Osteoblast (primary cell): ENCODE results near the gene NTRK2. TPM values are rescaled to one million over a fixed set of nuclear protein-coding genes. Genes with fewer than 3 reads are reported as not detected.

Source experiments
- DNase-seq: peaks from one replicate; pipeline ENCODE4 v3.0.0; 2011; ENCODE audit warnings: low spot score, mixed read lengths; ENCODE audit not compliant: insufficient read length; ENCODE audit errors: missing footprints
- H2AFZ ChIP-seq: 2 replicates; pipeline ENCODE4 v1.6.0; 2011; ENCODE audit warnings: mild to moderate bottlenecking, low read length
- H3K27ac ChIP-seq: 2 replicates; pipeline ENCODE4 v1.5.1; 2011; ENCODE audit warnings: mild to moderate bottlenecking, low read depth, low read length, moderate library complexity
- H3K27me3 ChIP-seq: 2 replicates; pipeline ENCODE4 v1.6.0; 2012; ENCODE audit warnings: mild to moderate bottlenecking, control low read depth, inconsistent platforms, low read length, moderate library complexity; ENCODE audit not compliant: insufficient read depth
- H3K36me3 ChIP-seq: 2 replicates; pipeline ENCODE4 v1.5.1; 2011; ENCODE audit warnings: mild to moderate bottlenecking, low read length, control low read depth, moderate library complexity; ENCODE audit not compliant: insufficient read depth
- H3K4me1 ChIP-seq: 2 replicates; pipeline ENCODE4 v1.5.1; 2011; ENCODE audit warnings: mild to moderate bottlenecking, low read length, control low read depth, moderate library complexity; ENCODE audit not compliant: insufficient read depth
- H3K4me2 ChIP-seq: 2 replicates; pipeline ENCODE4 v1.6.0; 2011; ENCODE audit warnings: mild to moderate bottlenecking, low read length; ENCODE audit not compliant: insufficient read depth
- H3K4me3 ChIP-seq: fragments of 200-600 bp; sonication (generic); 3 replicates; pipeline ENCODE4 v1.5.1; 2012; ENCODE audit warnings: mild to moderate bottlenecking, low read length, inconsistent platforms; ENCODE audit not compliant: insufficient read depth
- H3K79me2 ChIP-seq: 2 replicates; pipeline ENCODE4 v1.6.0; 2012; ENCODE audit warnings: mild to moderate bottlenecking, low read length, control low read depth, inconsistent platforms; ENCODE audit not compliant: insufficient read depth
- H3K9me3 ChIP-seq: 2 replicates; pipeline ENCODE4 v1.5.1; 2011; ENCODE audit warnings: low read depth, low read length, control low read depth
- H4K20me1 ChIP-seq: 2 replicates; pipeline ENCODE4 v1.6.0; 2012; ENCODE audit warnings: mild to moderate bottlenecking, low read length, control low read depth; ENCODE audit not compliant: insufficient read depth
- CTCF ChIP-seq: IDR thresholded peaks from 2 replicates; pipeline ENCODE4 v1.5.1; 2011; ENCODE audit warnings: mild to moderate bottlenecking, low read depth, low read length, moderate library complexity; ENCODE audit errors: extremely low read depth
- total RNA-seq: library from RNA; depleted of rRNA; stranded (reverse); fragments of >200 nt; gene quantifications from 2 replicates; pipeline ENCODE4 v1.2.3, GENCODE V29; 2012

Gene NTRK2
- total RNA-seq, 1 donor = 3.3 TPM

- TF ChIP-seq CTCF = no peak
- H2AFZ ChIP-seq = no peak overlapping the region
- DNase-seq = no peak
- H3K4me3 ChIP-seq = no peak overlapping the region
- no peaks in the 10 kb centered on the region for H3K27me3 ChIP-seq
- no peaks in the 10 kb centered on the region for H3K4me1 ChIP-seq
- no peaks in the 10 kb centered on the region for H3K36me3 ChIP-seq
- H3K79me2 ChIP-seq = no peaks in the 10 kb centered on the region
- no peak overlapping the region for H3K4me2 ChIP-seq
- H3K27ac ChIP-seq = no peak overlapping the region
- H3K9me3 ChIP-seq = peaks cover 7% of the 10 kb centered on the region
- H4K20me1 ChIP-seq = no peaks in the 10 kb centered on the region
These were observed 305.3 kb downstream of the NTRK2 start for GRCh38 chr9:84974855-84975254.

GRCh38 chr9:84975926-84976325 lies 306.4 kb downstream of the NTRK2 start:
- Histone ChIP-seq H3K4me2 (no peak overlapping the region), H2AFZ (no peak overlapping the region), H3K79me2 (no peaks in the 10 kb centered on the region), H3K4me3 (no peak overlapping the region), H3K27ac (no peak overlapping the region), H3K9me3 (peaks cover 7% of the 10 kb centered on the region), H4K20me1 (no peaks in the 10 kb centered on the region), H3K27me3 (no peaks in the 10 kb centered on the region), H3K4me1 (no peaks in the 10 kb centered on the region), H3K36me3 (no peaks in the 10 kb centered on the region)
- TF ChIP-seq CTCF = no peak
- no peak for DNase-seq

GRCh38 chr9:84978661-84979060 lies 309.1 kb downstream of the NTRK2 start:
- peaks cover 7% of the 10 kb centered on the region for H3K9me3 ChIP-seq
- no peaks in the 10 kb centered on the region for H3K36me3 ChIP-seq
- no peak overlapping the region for H3K27ac ChIP-seq
- no peaks in the 10 kb centered on the region for H3K79me2 ChIP-seq
- H4K20me1 ChIP-seq = no peaks in the 10 kb centered on the region
- H3K4me3 ChIP-seq = no peak overlapping the region
- TF ChIP-seq CTCF = no peak
- no peak overlapping the region for H3K4me2 ChIP-seq
- no peak for DNase-seq
- H3K27me3 ChIP-seq = no peaks in the 10 kb centered on the region
- H3K4me1 ChIP-seq = no peaks in the 10 kb centered on the region
- H2AFZ ChIP-seq = no peak overlapping the region

GRCh38 chr9:84983749-84984148 lies 314.2 kb downstream of the NTRK2 start:
- H4K20me1 ChIP-seq = no peaks in the 10 kb centered on the region
- H3K9me3 ChIP-seq = peaks cover 3% of the 10 kb centered on the region
- no peaks in the 10 kb centered on the region for H3K27me3 ChIP-seq
- no peaks in the 10 kb centered on the region for H3K36me3 ChIP-seq
- DNase-seq = no peak
- H3K4me2 ChIP-seq = no peak overlapping the region
- TF ChIP-seq CTCF = no peak
- no peak overlapping the region for H3K27ac ChIP-seq
- H3K4me3 ChIP-seq = no peak overlapping the region
- H2AFZ ChIP-seq = no peak overlapping the region
- H3K4me1 ChIP-seq = no peaks in the 10 kb centered on the region
- no peaks in the 10 kb centered on the region for H3K79me2 ChIP-seq
